Epithelial cell of esophagus (primary cell): ENCODE measurements around the gene IGF2BP2.
"Not testable (repeated sequence)": the region's sequence is repeated elsewhere in the genome, so short reads cannot be mapped to it uniquely, and the experiment has no call there.

Experiments
- DNase-seq: peaks from one replicate; pipeline ENCODE4 v3.0.0; 2010; ENCODE audit warnings: low read depth
- H3K4me3 ChIP-seq: 2 replicates; pipeline ENCODE4 v1.5.1; 2011; ENCODE audit warnings: mild to moderate bottlenecking, low read length, control low read depth
- CTCF ChIP-seq: IDR thresholded peaks from 2 replicates; pipeline ENCODE4 v1.5.1; 2011; ENCODE audit warnings: low read depth, mild to moderate bottlenecking, low read length, control low read depth, inconsistent platforms; ENCODE audit not compliant: insufficient read depth; ENCODE audit errors: missing control alignments

The IGF2BP2 gene

GRCh38 chr3:185862920-185863319, 38.1 kb upstream of the IGF2BP2 start:
- DNase-seq: no peak
- H3K4me3 ChIP-seq: no peak overlapping the region

GRCh38 chr3:185859294-185859972, 34.6 kb upstream of the IGF2BP2 start:
- no peak overlapping the region for H3K4me3 ChIP-seq
- no peak for DNase-seq

More at GRCh38 chr3:185862920-185863319, 38.1 kb upstream of the IGF2BP2 start:
- no peak for TF ChIP-seq CTCF

GRCh38 chr3:185858502-185859225, 33.8 kb upstream of the IGF2BP2 start:
- no peak for DNase-seq
- no peak for TF ChIP-seq CTCF
- H3K4me3 ChIP-seq: no peak overlapping the region

More at GRCh38 chr3:185859294-185859972, 34.6 kb upstream of the IGF2BP2 start:
- TF ChIP-seq CTCF: no peak

- no peak for TF ChIP-seq CTCF
- DNase-seq: no peak
- H3K4me3 ChIP-seq: no peak overlapping the region
Observed at GRCh38 chr3:185857208-185857607, 32.4 kb upstream of the IGF2BP2 start.

- no peak for TF ChIP-seq CTCF
- no peak overlapping the region for H3K4me3 ChIP-seq
- no peak for DNase-seq
Observed at GRCh38 chr3:185856652-185857051, 31.8 kb upstream of the IGF2BP2 start.

- not testable (repeated sequence) for H3K4me3 ChIP-seq, DNase-seq
Observed at GRCh38 chr3:185853771-185854170, 28.9 kb upstream of the IGF2BP2 start.

- no peak for TF ChIP-seq CTCF
- H3K4me3 ChIP-seq: no peak overlapping the region
- DNase-seq: no peak
Observed at GRCh38 chr3:185852635-185853034, 27.8 kb upstream of the IGF2BP2 start.
